ENCODE data around the gene DOCK3.

DNA sequence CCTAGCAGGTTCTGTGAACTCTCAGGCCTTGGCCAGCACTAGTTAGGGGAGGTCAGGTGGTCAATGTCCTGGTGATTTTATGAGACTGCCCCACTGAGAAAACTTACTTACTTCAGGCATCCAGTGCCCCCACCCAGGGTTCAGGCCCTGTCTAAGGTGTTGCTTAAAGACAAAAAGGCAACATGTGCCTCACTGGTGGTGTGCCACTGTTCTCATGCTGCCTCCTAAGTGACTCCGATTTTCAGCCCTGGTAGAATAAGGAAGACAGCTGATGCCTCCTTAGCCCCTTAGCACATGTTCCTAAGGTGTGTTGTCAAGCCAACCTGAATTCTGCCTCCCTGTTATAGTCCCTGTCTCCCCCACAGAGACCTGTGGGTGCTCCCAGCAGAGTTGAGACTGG, 721.7 kb downstream of the DOCK3 start:
- no peak; the same call in none of the 2 replicates for TF ChIP-seq POLR2AphosphoS5 (IDR thresholded peaks at IDR 0.05; ENCODE audit: low read depth, low read length)
- TF ChIP-seq TAF1 (IDR thresholded peaks at IDR 0.05; ENCODE audit: borderline replicate concordance, low read depth, low read length), result no peak
